OCI-LY1 (cell line): ENCODE results near the gene LYVE1.

ENCODE experiments used
- CTCF ChIP-seq: fragments of 200-600 bp; sonication (generic), shearing (Covaris generic); IDR thresholded peaks from 2 replicates; pipeline ENCODE4 v1.5.1; 2017; ENCODE audit warnings: mild to moderate bottlenecking, antibody characterized with exemption, low read length, moderate library complexity, mixed read lengths
- EZH2 ChIP-seq: fragments of 200-600 bp; sonication (generic), shearing (Covaris generic); IDR thresholded peaks from 2 replicates; pipeline ENCODE4 v1.8.0; 2017; ENCODE audit warnings: borderline replicate concordance, mixed run types, mild to moderate bottlenecking, antibody characterized with exemption, low read length, moderate library complexity, mixed read lengths

GRCh38 chr11:10567446-10567845, 1.0 kb downstream of the LYVE1 start:
- no peak for TF ChIP-seq CTCF
- TF ChIP-seq EZH2, result no peak
